Measurements from ENCODE around the gene ODAPH.

ODAPH gene

GRCh38 chr4:75544870-75545269 lies 11.0 kb upstream of the ODAPH start:
- no peak for DNase-seq (ENCODE audit: low spot score)

DNA sequence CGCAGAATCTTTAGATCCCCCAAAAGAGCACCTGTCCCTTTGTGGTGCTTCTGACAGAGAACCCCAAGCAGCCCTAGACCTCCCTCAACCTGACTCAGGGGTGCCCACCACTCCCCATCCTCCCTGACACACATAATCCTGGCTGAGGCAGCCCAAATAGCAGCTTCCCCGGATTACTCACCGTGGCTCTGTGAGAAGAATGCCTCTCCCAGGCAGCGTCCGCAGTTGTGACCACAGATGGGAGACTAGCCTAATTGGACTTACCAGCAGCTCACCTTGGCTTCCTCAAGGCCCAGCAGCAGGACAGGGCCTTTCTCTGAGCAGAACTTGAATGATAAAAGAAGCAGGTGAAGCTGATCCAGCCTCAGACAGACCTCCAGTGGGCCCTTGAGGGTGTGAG lies 10.3 kb upstream of the ODAPH start:
- DNase-seq (ENCODE audit: low spot score) = no peak

GRCh38 chr4:75547647-75548387 lies 8.0 kb upstream of the ODAPH start:
- no peak for DNase-seq (ENCODE audit: low spot score)

GRCh38 chr4:75549019-75549418 lies 6.8 kb upstream of the ODAPH start:
- DNase-seq (ENCODE audit: low spot score) = no peak

DNA sequence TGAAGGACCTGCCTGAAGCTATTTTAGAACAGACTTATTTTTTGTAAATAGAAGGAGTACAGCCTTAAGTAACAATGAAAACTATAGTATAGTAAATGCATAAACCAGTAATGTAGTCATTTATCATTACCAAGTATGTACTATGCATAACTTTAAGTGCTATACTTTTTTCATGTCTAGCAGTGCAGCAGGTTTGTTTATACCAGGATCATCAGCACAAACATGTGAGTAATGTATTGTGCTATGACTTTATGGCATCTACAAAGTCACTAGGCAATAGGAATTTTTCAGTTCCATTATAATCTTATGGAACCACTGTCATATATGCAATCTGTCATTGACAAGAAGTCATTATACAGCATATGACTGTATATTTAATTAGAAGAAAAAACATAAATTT lies 3.4 kb upstream of the ODAPH start:
- no peak for DNase-seq (ENCODE audit: low spot score)

GRCh38 chr4:75557696-75558095 lies 1.8 kb downstream of the ODAPH start:
- no peak for DNase-seq (ENCODE audit: low spot score)

- no peak for DNase-seq (ENCODE audit: low spot score)
Measured at GRCh38 chr4:75561789-75562188, 5.9 kb downstream of the ODAPH start.

GRCh38 chr4:75564023-75564422 lies 8.2 kb downstream of the ODAPH start:
- DNase-seq (ENCODE audit: low spot score) = no peak

DNA sequence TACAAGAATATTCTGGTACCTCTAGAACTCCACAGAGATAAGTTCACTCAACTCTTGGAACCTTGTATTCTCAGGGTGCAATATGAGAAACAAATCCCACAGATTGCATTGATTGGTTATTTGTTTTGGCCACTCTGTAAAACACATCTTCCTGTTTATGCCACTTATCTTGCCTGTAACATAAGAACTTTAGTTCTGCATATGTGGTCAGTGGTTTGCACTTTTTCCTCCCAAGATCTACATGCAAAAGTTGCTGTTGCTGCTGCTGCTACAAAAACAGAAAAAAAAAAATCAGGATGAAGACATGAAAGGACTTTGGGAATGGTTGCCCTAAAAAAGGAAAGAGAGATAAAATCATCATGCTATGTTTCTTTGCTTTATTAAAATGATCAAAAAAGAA lies 9.6 kb downstream of the ODAPH start:
- no peak for DNase-seq (ENCODE audit: low spot score)

DNA sequence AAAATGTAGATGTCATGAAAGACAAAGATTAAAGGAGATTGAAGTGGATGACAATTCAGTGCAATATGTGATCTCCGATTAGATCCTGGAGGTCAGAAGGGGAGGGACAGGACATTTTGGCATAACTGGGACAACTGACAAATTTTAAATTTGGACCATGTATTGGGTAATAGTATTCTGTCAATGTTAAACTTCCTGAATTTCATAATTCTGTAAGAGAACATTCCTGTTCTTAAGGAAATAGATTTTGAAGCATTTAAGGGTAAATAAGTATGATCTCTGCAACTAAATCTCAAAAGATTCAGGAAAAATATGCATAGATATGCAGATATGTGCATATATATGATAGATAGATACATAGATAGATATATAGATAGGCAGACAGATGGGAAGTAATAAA lies 11.0 kb downstream of the ODAPH start:
- DNase-seq (ENCODE audit: low spot score) = no peak

DNA sequence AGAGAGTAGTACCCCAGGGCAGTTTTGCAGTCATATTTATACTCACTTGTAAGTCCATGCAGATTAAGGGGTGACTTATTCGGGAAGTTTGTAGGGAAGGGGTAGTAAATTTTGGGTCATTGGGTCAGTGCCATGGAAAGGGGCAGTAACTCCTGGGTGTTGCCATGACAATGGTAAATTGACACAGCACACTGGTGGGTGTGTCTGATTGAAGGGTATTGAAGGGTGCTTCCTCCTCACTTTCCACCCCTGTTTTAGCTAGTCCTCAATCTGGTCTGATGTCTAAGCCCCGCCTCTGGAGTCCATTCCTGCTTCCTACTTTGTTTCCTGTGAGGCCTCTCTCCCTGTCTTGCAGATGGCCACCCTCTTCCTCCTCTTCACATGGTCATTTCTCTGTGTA lies 11.9 kb downstream of the ODAPH start:
- DNase-seq (ENCODE audit: low spot score) = no peak

DNA sequence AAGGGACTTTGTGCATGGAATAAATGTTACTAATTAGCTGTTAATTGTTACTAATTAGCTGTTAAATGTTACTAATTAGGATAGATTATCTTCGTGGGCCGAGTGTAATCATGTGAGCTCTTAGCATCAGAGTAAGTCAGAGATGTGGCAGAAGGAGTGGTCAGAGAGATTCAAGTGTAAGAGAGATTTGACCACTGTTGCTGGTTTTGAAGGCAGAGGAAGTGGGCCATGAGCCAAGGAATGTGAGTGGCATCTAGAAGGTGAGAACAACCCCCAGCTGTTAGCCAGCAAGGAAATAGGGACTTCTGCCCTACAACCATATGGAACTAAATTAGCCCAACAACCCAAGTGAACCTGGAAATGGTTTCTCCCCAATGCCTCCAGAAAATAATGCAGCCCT lies 28.2 kb downstream of the ODAPH start:
- no peak for DNase-seq (ENCODE audit: low spot score)

GRCh38 chr4:75593393-75593792 lies 37.5 kb downstream of the ODAPH start:
- no peak for DNase-seq (ENCODE audit: low spot score)

DNA sequence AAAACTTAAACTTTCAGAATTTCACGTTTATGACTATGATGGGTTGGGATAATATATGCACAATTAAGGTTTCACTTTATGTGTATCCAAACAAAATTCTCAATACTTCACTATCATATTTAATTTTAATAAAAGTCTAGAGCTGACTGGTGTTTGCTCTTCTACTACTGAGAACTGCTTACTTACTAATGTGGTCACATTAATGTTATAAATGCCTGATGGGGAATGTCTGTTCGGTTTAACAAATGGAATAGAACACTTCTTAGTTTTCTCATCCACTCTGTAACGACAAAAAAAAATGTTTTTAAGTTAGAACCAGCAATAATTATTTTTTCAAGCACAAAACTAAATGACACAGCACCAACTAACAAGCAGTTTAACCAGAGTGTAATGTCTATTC lies 40.2 kb downstream of the ODAPH start:
- no peak for DNase-seq (ENCODE audit: low spot score)

GRCh38 chr4:75598390-75598789 lies 42.5 kb downstream of the ODAPH start:
- DNase-seq (ENCODE audit: low spot score) = no peak

DNA sequence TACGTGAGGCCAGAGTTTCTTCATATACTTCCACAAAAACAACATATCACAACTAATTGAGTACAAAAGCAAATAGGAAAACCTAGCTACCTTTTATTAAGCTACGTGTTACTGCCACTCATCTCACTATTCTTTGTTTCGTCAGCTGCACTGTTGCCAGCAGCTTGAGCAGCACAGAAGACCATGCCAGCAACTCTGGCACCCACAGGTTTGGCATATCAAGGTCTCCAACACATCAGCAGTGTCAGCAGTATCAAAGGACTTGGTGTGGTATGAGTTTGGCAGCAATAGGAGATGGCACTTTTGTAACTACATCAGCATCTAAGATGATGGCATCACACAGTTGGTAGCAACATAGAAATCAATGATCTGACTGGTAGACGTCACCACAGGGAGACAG lies 43.8 kb downstream of the ODAPH start:
- DNase-seq (ENCODE audit: low spot score) = no peak

DNA sequence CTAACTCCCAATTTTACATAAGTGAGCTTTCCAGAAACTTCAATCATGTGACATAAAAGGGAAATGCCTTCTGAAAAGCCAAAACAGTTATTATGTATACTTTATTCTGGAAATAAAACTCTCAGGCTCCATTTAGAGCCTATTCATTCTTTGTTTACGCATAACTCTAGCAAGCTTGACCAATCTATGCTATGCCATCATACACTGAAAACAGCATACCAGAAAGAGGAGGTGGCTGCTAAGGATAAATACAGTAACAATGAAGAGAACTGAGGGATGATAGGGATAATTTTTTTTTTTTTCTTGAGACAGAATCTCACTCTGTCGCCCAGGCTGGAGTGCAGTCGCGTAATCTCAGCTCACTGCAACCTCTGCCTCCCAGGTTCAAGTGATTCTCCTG lies 50.1 kb downstream of the ODAPH start:
- no peak for DNase-seq (ENCODE audit: low spot score)

GRCh38 chr4:75612306-75612705 lies 56.4 kb downstream of the ODAPH start:
- DNase-seq (ENCODE audit: low spot score) = no peak

Data from HuH-7 (cell line).